ENCODE results near the gene TRIM62.

TRIM62 gene

GRCh38 chr1:33180911-33181890 is 642 bp downstream of the TRIM62 start:
- DNase-seq (ENCODE audit: low read depth in 2 of 2) = peak in 1 of 2 donors; percentile 60

GRCh38 chr1:33180226-33180910 is 1.5 kb downstream of the TRIM62 start:
- DNase-seq (ENCODE audit: low read depth in 2 of 2) = peak in 1 of 2 donors; percentile 49

- no peak for DNase-seq (ENCODE audit: low read depth in 2 of 2)
Observed at GRCh38 chr1:33178836-33179439, 2.9 kb downstream of the TRIM62 start.

GRCh38 chr1:33177996-33178540 is 3.8 kb downstream of the TRIM62 start:
- no peak for DNase-seq (ENCODE audit: low read depth in 2 of 2)

- no peak for DNase-seq (ENCODE audit: low read depth in 2 of 2)
Observed at GRCh38 chr1:33176887-33177286, 5.0 kb downstream of the TRIM62 start.

- DNase-seq (ENCODE audit: low read depth in 2 of 2) = no peak
Observed at GRCh38 chr1:33176362-33176850, 5.4 kb downstream of the TRIM62 start.

- DNase-seq (ENCODE audit: low read depth in 2 of 2) = no peak
Observed at GRCh38 chr1:33175865-33176264, 6.0 kb downstream of the TRIM62 start.

GRCh38 chr1:33173091-33173490 is 8.8 kb downstream of the TRIM62 start:
- DNase-seq (ENCODE audit: low read depth in 2 of 2) = no peak

GRCh38 chr1:33171977-33172813 is 9.6 kb downstream of the TRIM62 start:
- DNase-seq (ENCODE audit: low read depth in 2 of 2) = no peak

- no peak for DNase-seq (ENCODE audit: low read depth in 2 of 2)
Observed at GRCh38 chr1:33170351-33171274, 11.2 kb downstream of the TRIM62 start.

GRCh38 chr1:33169290-33170055 is 12.4 kb downstream of the TRIM62 start:
- DNase-seq (ENCODE audit: low read depth in 2 of 2) = no peak

- DNase-seq (ENCODE audit: low read depth in 2 of 2) = no peak
Observed at GRCh38 chr1:33168556-33169289, 13.1 kb downstream of the TRIM62 start.

- no peak for DNase-seq (ENCODE audit: low read depth in 2 of 2)
Observed at GRCh38 chr1:33167650-33168447, 14.0 kb downstream of the TRIM62 start.

- no peak for DNase-seq (ENCODE audit: low read depth in 2 of 2)
Observed at GRCh38 chr1:33165809-33166208, 16.0 kb downstream of the TRIM62 start.

GRCh38 chr1:33165209-33165608 is 16.6 kb downstream of the TRIM62 start:
- DNase-seq (ENCODE audit: low read depth in 2 of 2) = no peak

GRCh38 chr1:33163621-33164519 is 18.0 kb downstream of the TRIM62 start:
- DNase-seq (ENCODE audit: low read depth in 2 of 2) = no peak

- no peak for DNase-seq (ENCODE audit: low read depth in 2 of 2)
Observed at GRCh38 chr1:33162141-33162540, 19.7 kb downstream of the TRIM62 start.
